PC-3 (cell line): ENCODE results near the gene CHD6. TPM values are rescaled to one million over a fixed set of nuclear protein-coding genes. Genes with fewer than 3 reads are reported as not detected.

ENCODE experiments used
- ATAC-seq: fragments of 200-7000 bp; cut with Tn5 transposase; 2 replicates; pipeline ENCODE4 v1.9.1; 2020; ENCODE audit warnings: mild to moderate bottlenecking, moderate library complexity
- BruUV-seq: library from RNA; stranded (reverse); fragments of 400-500 nt; replicated peaks from 2 replicates; lab custom pipeline; 2021; lab: Mats Ljungman, UMichigan
- CTCF ChIA-PET: fragments of 300-600 bp; sonication (Branson Sonifier 250); formaldehyde crosslinking; loops from one replicate; lab custom pipeline; 2022; ENCODE audit warnings: antibody characterized with exemption; lab: Charles Lee
- POLR2A ChIA-PET: fragments of 300-600 bp; sonication (Branson Sonifier 250); formaldehyde crosslinking; loops from one replicate; lab custom pipeline; 2022; ENCODE audit warnings: antibody characterized with exemption; ENCODE audit not compliant: unreplicated experiment; lab: Charles Lee
- DNase-seq: peaks from one replicate; pipeline ENCODE4 v3.0.0-alpha.2; 2015
- H2AFZ ChIP-seq: fragments of 300-600 bp; sonication (generic); 2 replicates; pipeline ENCODE4 v1.6.0; 2016; ENCODE audit warnings: antibody characterized with exemption, low read length
- H3F3A ChIP-seq: fragments of 300-600 bp; sonication (generic); one replicate; pipeline ENCODE4 v1.6.0; 2017; ENCODE audit warnings: antibody characterized with exemption, low read length, control low read depth, mild to moderate bottlenecking; ENCODE audit not compliant: unreplicated experiment
- H3K27ac ChIP-seq: fragments of 300-600 bp; sonication (generic); 2 replicates; pipeline ENCODE4 v1.5.1; 2016; ENCODE audit warnings: mild to moderate bottlenecking, low read length
- H3K27me3 ChIP-seq: fragments of 300-600 bp; sonication (generic); 2 replicates; pipeline ENCODE4 v1.6.1; 2016; ENCODE audit warnings: low read length, mixed read lengths
- H3K36me3 ChIP-seq: fragments of 300-600 bp; sonication (generic); 2 replicates; pipeline ENCODE4 v1.6.1; 2016; ENCODE audit warnings: low read depth, mixed run types, low read length, mixed read lengths
- H3K4me1 ChIP-seq: fragments of 300-600 bp; sonication (generic); 2 replicates; pipeline ENCODE4 v1.5.1; 2016; ENCODE audit warnings: low read length; ENCODE audit not compliant: insufficient read depth
- H3K4me2 ChIP-seq: fragments of 300-600 bp; sonication (generic); 2 replicates; pipeline ENCODE4 v1.6.0; 2016; ENCODE audit warnings: low read length
- H3K4me3 ChIP-seq: fragments of 300-600 bp; sonication (generic); 2 replicates; pipeline ENCODE4 v1.5.1; 2016; ENCODE audit warnings: mild to moderate bottlenecking, low read length, mixed read lengths
- H3K79me2 ChIP-seq: fragments of 300-600 bp; sonication (generic); 2 replicates; pipeline ENCODE4 v1.6.1; 2017; ENCODE audit warnings: low read length, mixed read lengths
- H3K9ac ChIP-seq: fragments of 300-600 bp; sonication (generic); 2 replicates; pipeline ENCODE4 v1.6.0; 2016; ENCODE audit warnings: mild to moderate bottlenecking, low read length
- H3K9me2 ChIP-seq: fragments of 300-600 bp; sonication (generic); replicated peaks from 2 replicates; pipeline ENCODE4 v1.6.1; 2016; ENCODE audit warnings: mixed run types, low read length, mixed read lengths
- H3K9me3 ChIP-seq: fragments of 300-600 bp; sonication (generic); 2 replicates; pipeline ENCODE4 v1.6.1; 2016; ENCODE audit warnings: low read length, mixed read lengths
- H4K20me1 ChIP-seq: fragments of 300-600 bp; sonication (generic); 2 replicates; pipeline ENCODE4 v1.6.1; 2016; ENCODE audit warnings: low read length, mixed read lengths
- EZH2 ChIP-seq: fragments of 300-600 bp; sonication (generic); IDR thresholded peaks from one replicate; pipeline ENCODE4 v1.6.1; 2017; ENCODE audit warnings: antibody characterized with exemption, mild to moderate bottlenecking, low read length; ENCODE audit not compliant: unreplicated experiment
- EZH2phosphoT487 ChIP-seq: fragments of 300-600 bp; sonication (generic); IDR thresholded peaks from 2 replicates; pipeline ENCODE4 v1.6.1; 2018; ENCODE audit warnings: mild to moderate bottlenecking, antibody characterized with exemption, low read length, borderline replicate concordance
- intact Hi-C: fragments of 100-400 bp; cut with micrococcal nuclease; formaldehyde crosslinking; loops from 2 replicates; pipeline ENCODE4 v1.9.0; 2023
- total RNA-seq: library from RNA; depleted of rRNA; stranded (reverse); fragments of >200 nt; gene quantifications from 2 replicates; pipeline ENCODE4 v1.2.3, GENCODE V29; 2014
- TF ChIP-seq, protein P1 (sequence below): fragments of 300-600 bp; sonication (generic); conservative IDR thresholded peaks from 2 replicates; pipeline ENCODE4 v1.5.1; 2017; ENCODE audit warnings: antibody characterized with exemption, low read depth, mild to moderate bottlenecking, low read length

The CHD6 gene
- total RNA-seq, 1 experiment from 2014 or later, result 19.5 TPM

DNA sequence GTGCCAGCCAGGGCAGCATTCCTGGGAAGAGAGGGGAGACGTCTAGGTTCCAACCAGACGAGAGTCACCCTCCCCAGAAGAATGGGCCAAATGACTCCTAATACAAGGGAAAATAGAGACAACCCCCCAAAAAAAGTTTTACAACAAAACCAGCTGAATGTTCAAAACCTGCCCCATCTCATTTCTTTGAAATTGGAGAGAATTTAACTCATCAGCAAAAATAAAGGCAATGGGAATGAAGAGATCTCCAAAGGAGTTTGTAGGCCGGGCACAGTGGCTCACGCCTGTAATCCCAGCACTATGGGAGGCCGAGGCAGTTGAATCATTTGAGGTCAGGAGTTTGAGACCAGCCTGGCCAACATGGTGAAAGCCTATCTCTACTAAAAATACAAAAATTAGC is 241.8 kb downstream of the CHD6 start:
- BruUV-seq, result no TSS peak
- Histone ChIP-seq H3K79me2 (no peaks in the 10 kb centered on the region), H3K4me2 (no peak overlapping the region), H3K27me3 (peaks cover 29% of the 10 kb centered on the region), H3K36me3 (no peaks in the 10 kb centered on the region), H3K4me3 (no peak overlapping the region), H3K9ac (no peak overlapping the region), H3K4me1 (no peaks in the 10 kb centered on the region), H3F3A (no peaks in the 10 kb centered on the region), H2AFZ (no peak overlapping the region), H3K9me3 (no peaks in the 10 kb centered on the region), H3K27ac (no peak overlapping the region), H4K20me1 (no peaks in the 10 kb centered on the region), H3K9me2 (no peaks in the 10 kb centered on the region)
- ATAC-seq, result no peak
- ChIA-PET POLR2A (no interaction called here), CTCF (no interaction called here)
- intact Hi-C loops, result no loop called here
- TF ChIP-seq EZH2, result no peak
- TF ChIP-seq, protein P1, sequence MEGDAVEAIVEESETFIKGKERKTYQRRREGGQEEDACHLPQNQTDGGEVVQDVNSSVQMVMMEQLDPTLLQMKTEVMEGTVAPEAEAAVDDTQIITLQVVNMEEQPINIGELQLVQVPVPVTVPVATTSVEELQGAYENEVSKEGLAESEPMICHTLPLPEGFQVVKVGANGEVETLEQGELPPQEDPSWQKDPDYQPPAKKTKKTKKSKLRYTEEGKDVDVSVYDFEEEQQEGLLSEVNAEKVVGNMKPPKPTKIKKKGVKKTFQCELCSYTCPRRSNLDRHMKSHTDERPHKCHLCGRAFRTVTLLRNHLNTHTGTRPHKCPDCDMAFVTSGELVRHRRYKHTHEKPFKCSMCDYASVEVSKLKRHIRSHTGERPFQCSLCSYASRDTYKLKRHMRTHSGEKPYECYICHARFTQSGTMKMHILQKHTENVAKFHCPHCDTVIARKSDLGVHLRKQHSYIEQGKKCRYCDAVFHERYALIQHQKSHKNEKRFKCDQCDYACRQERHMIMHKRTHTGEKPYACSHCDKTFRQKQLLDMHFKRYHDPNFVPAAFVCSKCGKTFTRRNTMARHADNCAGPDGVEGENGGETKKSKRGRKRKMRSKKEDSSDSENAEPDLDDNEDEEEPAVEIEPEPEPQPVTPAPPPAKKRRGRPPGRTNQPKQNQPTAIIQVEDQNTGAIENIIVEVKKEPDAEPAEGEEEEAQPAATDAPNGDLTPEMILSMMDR, result no peak
- no peak for DNase-seq

DNA sequence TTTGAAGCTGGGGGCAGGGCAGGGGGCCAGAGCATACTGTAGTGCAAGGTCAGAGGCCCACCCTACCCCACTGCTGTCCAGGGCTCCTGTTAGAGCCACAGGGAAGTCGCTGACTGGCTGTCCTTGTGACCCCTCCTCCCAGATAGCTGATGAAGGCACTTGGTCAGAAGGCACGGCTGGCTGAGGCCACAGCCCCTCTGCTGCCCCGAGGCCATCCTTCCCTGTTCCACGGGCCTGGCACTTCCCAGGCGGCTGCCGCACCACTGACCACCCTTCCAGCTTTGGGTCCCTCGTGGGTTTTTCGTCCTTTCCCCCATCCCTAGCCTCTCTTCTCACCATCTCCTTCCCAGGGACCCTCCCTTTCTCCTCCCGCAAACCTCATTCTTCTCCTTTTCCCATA is 242.3 kb downstream of the CHD6 start:
- intact Hi-C loops, result no loop called here
- H3K36me3 ChIP-seq, result no peaks in the 10 kb centered on the region
- no peaks in the 10 kb centered on the region for H3K4me1 ChIP-seq
- H3K27me3 ChIP-seq, result peaks cover 29% of the 10 kb centered on the region
- no peaks in the 10 kb centered on the region for H3F3A ChIP-seq
- H3K4me3 ChIP-seq, result no peak overlapping the region
- no peak overlapping the region for H3K9ac ChIP-seq
- H3K79me2 ChIP-seq, result no peaks in the 10 kb centered on the region
- ChIA-PET POLR2A (no interaction called here), CTCF (no interaction called here)
- H3K9me3 ChIP-seq, result no peaks in the 10 kb centered on the region
- no peak for DNase-seq
- no peak overlapping the region for H2AFZ ChIP-seq
- BruUV-seq, result no TSS peak
- no peak for ATAC-seq
- no peak overlapping the region for H3K27ac ChIP-seq
- H4K20me1 ChIP-seq, result no peaks in the 10 kb centered on the region
- H3K9me2 ChIP-seq, result no peaks in the 10 kb centered on the region
- TF ChIP-seq EZH2, result no peak
- TF ChIP-seq, protein P1, result no peak
- TF ChIP-seq EZH2phosphoT487, result no peak
- H3K4me2 ChIP-seq, result no peak overlapping the region

DNA sequence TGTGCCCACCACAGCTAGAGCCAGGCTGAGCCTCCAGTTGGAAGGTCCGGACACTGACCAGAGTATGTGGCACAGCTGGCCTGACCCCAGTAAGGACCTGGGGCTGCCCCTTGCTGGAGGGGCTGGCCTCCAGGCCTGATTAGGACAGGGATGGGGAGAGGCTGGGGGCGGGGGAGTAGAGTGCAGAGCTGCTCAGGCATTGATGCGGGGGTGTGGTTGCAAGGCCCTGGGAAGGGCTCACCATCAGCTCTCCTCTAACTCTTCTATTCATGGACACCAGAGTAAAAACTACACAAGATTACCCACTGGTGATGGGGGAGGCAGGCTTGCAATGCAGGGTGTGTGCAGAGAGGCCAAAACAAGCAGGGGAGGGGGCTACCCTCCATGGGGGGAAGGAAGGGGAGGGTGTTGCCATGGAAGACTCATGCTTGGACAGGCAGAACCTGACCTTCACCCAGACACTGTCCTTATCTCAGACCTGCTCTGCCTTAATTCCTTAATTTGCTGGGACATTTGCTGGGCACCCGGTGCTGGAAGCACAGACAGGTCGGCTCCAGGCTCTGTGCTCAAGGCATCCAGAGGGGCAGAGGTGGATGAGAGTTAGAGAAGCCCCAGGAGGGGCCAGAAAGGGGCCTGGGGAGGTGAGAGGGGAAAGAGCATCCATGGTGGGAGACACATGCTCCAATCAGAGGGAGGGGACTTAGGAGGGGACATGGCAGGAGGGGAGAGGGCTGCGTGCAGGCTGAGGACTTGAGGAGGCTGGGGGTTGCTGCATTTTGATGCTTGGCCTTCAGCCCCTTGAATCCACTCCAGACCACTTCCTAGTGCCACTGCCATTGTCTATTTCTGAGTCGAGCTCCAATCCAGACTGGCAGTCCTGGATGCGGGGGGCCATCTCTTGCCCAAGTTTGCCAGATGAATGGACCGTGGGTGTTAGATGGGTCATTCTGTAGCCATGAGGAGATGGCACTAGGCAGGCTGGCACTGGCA is 244.0 kb downstream of the CHD6 start:
- Histone ChIP-seq H3K4me1 (no peaks in the 10 kb centered on the region), H3K9ac (no peak overlapping the region), H2AFZ (no peak overlapping the region), H3K4me2 (no peak overlapping the region), H3K79me2 (no peaks in the 10 kb centered on the region), H3K4me3 (no peak overlapping the region), H3K9me3 (no peaks in the 10 kb centered on the region), H3K36me3 (no peaks in the 10 kb centered on the region), H4K20me1 (no peaks in the 10 kb centered on the region), H3K27ac (no peak overlapping the region), H3K27me3 (peaks cover 22% of the 10 kb centered on the region), H3F3A (no peaks in the 10 kb centered on the region), H3K9me2 (no peaks in the 10 kb centered on the region)
- ChIA-PET POLR2A (interaction anchor here (0.7 kb wide), 1 partner anchor 24 kb away, joined by 4 read pairs; no protein-coding TSS in a partner anchor), CTCF (no interaction called here)
- no peak for ATAC-seq
- intact Hi-C loops, result no loop called here
- DNase-seq, result no peak
- TF ChIP-seq, protein P1, result no peak
- TF ChIP-seq EZH2 (no peak), EZH2phosphoT487 (no peak)
- no TSS peak for BruUV-seq
